Right lobe of liver (tissue), 4 donors: ENCODE results near the gene ACVR1.

ENCODE experiments used
- POLR2A ChIP-seq: fragments of 450-650 bp; IDR thresholded peaks from one replicate; pipeline ENCODE4 v1.6.1; 2017; ENCODE audit warnings: antibody characterized with exemption, mild to moderate bottlenecking
- TF ChIP-seq, protein P1 (sequence below), 4 donors: fragments of 200-600 bp in 3 of 4; fragments of 450-650 bp in 1 of 4; IDR thresholded peaks; one replicate each; pipeline versions ENCODE4 v1.5.1 to v1.8.0; 2016 to 2022; ENCODE audit warnings: antibody characterized with exemption in 4 of 4, mild to moderate bottlenecking in 2 of 4
- donor health status: DM: no; HTN: no; CAD: no.
- donor health status: DM: no; HTN: no; CAD: no.
- donor health status: DM: no; HTN: yes; CAD: no.

DNA sequence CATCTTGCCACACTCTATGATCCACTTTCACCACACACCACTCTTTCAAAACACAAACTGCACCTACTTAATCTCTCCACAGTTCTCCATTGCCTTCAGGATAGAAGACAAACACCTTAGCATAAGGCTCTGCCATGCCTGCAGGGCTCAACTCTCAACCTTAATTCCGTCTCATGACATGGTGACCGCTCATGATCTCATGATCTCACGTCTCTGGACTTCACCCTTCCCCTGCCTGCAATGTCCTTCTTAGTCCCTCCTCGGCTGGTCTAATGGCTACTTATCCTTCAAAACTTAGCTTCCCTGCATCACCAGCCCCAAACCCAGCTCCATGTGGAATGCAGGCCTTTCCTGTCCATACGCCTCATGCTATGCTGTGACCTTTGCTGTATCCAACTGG lies 85.3 kb downstream of the ACVR1 start:
- no peak for TF ChIP-seq POLR2A
- TF ChIP-seq, protein P1, sequence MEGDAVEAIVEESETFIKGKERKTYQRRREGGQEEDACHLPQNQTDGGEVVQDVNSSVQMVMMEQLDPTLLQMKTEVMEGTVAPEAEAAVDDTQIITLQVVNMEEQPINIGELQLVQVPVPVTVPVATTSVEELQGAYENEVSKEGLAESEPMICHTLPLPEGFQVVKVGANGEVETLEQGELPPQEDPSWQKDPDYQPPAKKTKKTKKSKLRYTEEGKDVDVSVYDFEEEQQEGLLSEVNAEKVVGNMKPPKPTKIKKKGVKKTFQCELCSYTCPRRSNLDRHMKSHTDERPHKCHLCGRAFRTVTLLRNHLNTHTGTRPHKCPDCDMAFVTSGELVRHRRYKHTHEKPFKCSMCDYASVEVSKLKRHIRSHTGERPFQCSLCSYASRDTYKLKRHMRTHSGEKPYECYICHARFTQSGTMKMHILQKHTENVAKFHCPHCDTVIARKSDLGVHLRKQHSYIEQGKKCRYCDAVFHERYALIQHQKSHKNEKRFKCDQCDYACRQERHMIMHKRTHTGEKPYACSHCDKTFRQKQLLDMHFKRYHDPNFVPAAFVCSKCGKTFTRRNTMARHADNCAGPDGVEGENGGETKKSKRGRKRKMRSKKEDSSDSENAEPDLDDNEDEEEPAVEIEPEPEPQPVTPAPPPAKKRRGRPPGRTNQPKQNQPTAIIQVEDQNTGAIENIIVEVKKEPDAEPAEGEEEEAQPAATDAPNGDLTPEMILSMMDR (IDR thresholded peaks at IDR 0.05) = no peak
